ENCODE results near the gene FAM117A.

The FAM117A gene

GRCh38 chr17:49757151-49757777, 6.7 kb downstream of the FAM117A start:
- no peak for DNase-seq (ENCODE audit: low spot score)
- in situ Hi-C loops (cut with MboI; ENCODE audit: low pct_unique_long_range_greater_than_20kb, low sequenced_read_pairs, unreplicated experiment) = no loop called here
- no peak for TF ChIP-seq CTCF (IDR thresholded peaks at IDR 0.05; ENCODE audit: extremely low read depth, insufficient read depth, missing control alignments)

- no peak for TF ChIP-seq CTCF (IDR thresholded peaks at IDR 0.05; ENCODE audit: extremely low read depth, insufficient read depth, missing control alignments)
- in situ Hi-C loops (cut with MboI; ENCODE audit: low pct_unique_long_range_greater_than_20kb, low sequenced_read_pairs, unreplicated experiment) = no loop called here
- no peak for DNase-seq (ENCODE audit: low spot score)
Observed at GRCh38 chr17:49756323-49757150, 7.4 kb downstream of the FAM117A start.

GRCh38 chr17:49755663-49756283, 8.2 kb downstream of the FAM117A start:
- in situ Hi-C loops (cut with MboI; ENCODE audit: low pct_unique_long_range_greater_than_20kb, low sequenced_read_pairs, unreplicated experiment) = no loop called here
- DNase-seq (ENCODE audit: low spot score) = no peak
- no peak for TF ChIP-seq CTCF (IDR thresholded peaks at IDR 0.05; ENCODE audit: extremely low read depth, insufficient read depth, missing control alignments)

- no peak for DNase-seq (ENCODE audit: low spot score)
- TF ChIP-seq CTCF (IDR thresholded peaks at IDR 0.05; ENCODE audit: extremely low read depth, insufficient read depth, missing control alignments) = no peak
- in situ Hi-C loops (cut with MboI; ENCODE audit: low pct_unique_long_range_greater_than_20kb, low sequenced_read_pairs, unreplicated experiment) = no loop called here
Observed at GRCh38 chr17:49753959-49754391, 10.0 kb downstream of the FAM117A start.

GRCh38 chr17:49752508-49752907, 11.4 kb downstream of the FAM117A start:
- in situ Hi-C loops (cut with MboI; ENCODE audit: low pct_unique_long_range_greater_than_20kb, low sequenced_read_pairs, unreplicated experiment) = no loop called here
- TF ChIP-seq CTCF (IDR thresholded peaks at IDR 0.05; ENCODE audit: extremely low read depth, insufficient read depth, missing control alignments) = no peak
- no peak for DNase-seq (ENCODE audit: low spot score)

GRCh38 chr17:49749730-49750129, 14.2 kb downstream of the FAM117A start:
- TF ChIP-seq CTCF (IDR thresholded peaks at IDR 0.05; ENCODE audit: extremely low read depth, insufficient read depth, missing control alignments) = no peak
- DNase-seq (ENCODE audit: low spot score) = no peak
- in situ Hi-C loops (cut with MboI; ENCODE audit: low pct_unique_long_range_greater_than_20kb, low sequenced_read_pairs, unreplicated experiment) = no loop called here

All from GM13977 (cell line).